ENCODE measurements around the gene TOPORS.

The TOPORS gene

GRCh38 chr9:32497921-32498320 lies 54.5 kb downstream of the TOPORS start:
- no peak for DNase-seq (ENCODE audit: low read depth, low spot score)
- TF ChIP-seq CTCF (IDR thresholded peaks at IDR 0.05; ENCODE audit: low read depth, low read length), result no peak
- H3K4me3 ChIP-seq (ENCODE audit: low read depth, low read length), result no peak overlapping the region
- in situ Hi-C loops (cut with HindIII; ENCODE audit: low sequenced_read_pairs), result no loop called here

GRCh38 chr9:32490601-32491000 lies 61.8 kb downstream of the TOPORS start:
- H3K4me3 ChIP-seq (ENCODE audit: low read depth, low read length), result no peak overlapping the region
- in situ Hi-C loops (cut with HindIII; ENCODE audit: low sequenced_read_pairs), result no loop called here
- DNase-seq (ENCODE audit: low read depth, low spot score), result no peak
- no peak for TF ChIP-seq CTCF (IDR thresholded peaks at IDR 0.05; ENCODE audit: low read depth, low read length)

Data from astrocyte of the spinal cord (primary cell).